Gastrocnemius medialis (tissue), 4 donors: ENCODE measurements around the gene AK8. TPM values are rescaled to one million over a fixed set of nuclear protein-coding genes. Genes with fewer than 3 reads are reported as not detected.

Source experiments
- ATAC-seq, 2 donors: fragments of 150-250 bp; one replicate each; pipeline ENCODE4 v1.9.1; 2016
- DNase-seq, 2 donors: peaks; one replicate each; pipeline ENCODE4 v3.0.0-alpha.2; 2019
- H3K27ac ChIP-seq, 4 donors: fragments of 200-600 bp; sonication (generic); 1 replicate in 1 of 4; 2 replicates in 3 of 4; pipeline ENCODE4 v1.5.1; 2016 to 2018; ENCODE audit warnings: mild to moderate bottlenecking in 2 of 4, moderate library complexity in 1 of 4
- H3K27me3 ChIP-seq, 3 donors: fragments of 200-600 bp; sonication (generic) in 2 of 3; 1 replicate in 1 of 3; 2 replicates in 2 of 3; pipeline versions ENCODE4 v1.5.1 to v1.6.0; 2016 to 2019; ENCODE audit warnings: mild to moderate bottlenecking in 1 of 3, moderate library complexity in 1 of 3
- H3K36me3 ChIP-seq, 2 donors: fragments of 200-600 bp; sonication (generic) in 1 of 2; one replicate each; pipeline ENCODE4 v1.5.1; 2017 to 2018
- H3K4me1 ChIP-seq, 2 donors: fragments of 200-600 bp; sonication (generic) in 1 of 2; one replicate each; pipeline ENCODE4 v1.5.1; 2016 to 2017; ENCODE audit warnings: mild to moderate bottlenecking in 2 of 2
- H3K4me3 ChIP-seq, 4 donors: fragments of 200-600 bp; sonication (generic) in 3 of 4; 1 replicate in 1 of 4; 2 replicates in 3 of 4; pipeline ENCODE4 v1.5.1; 2016 to 2019; ENCODE audit warnings: mild to moderate bottlenecking in 2 of 4
- H3K9me3 ChIP-seq, 3 donors: fragments of 200-600 bp; sonication (generic) in 2 of 3; 1 replicate in 1 of 3; 2 replicates in 2 of 3; pipeline ENCODE4 v1.5.1; 2016 to 2019
- POLR2A ChIP-seq, 2 donors: fragments of 450-650 bp; IDR thresholded peaks; one replicate each; pipeline ENCODE4 v1.6.1; 2017; ENCODE audit warnings: antibody characterized with exemption in 2 of 2, mild to moderate bottlenecking in 2 of 2, moderate library complexity in 2 of 2
- in situ Hi-C, 4 donors: fragments of 200-750 bp; cut with MboI; loops; one replicate each; pipeline versions ENCODE4 v1.15.0 to v1.8.0; 2017; ENCODE audit warnings: low sequenced_read_pairs in 4 of 4
- intact Hi-C: fragments of 100-400 bp; cut with DNase I; formaldehyde crosslinking; loops from one replicate; pipeline ENCODE4 v1.15.1; 2023; ENCODE audit warnings: low total_unique reads
- total RNA-seq, 4 donors: library from RNA; depleted of rRNA; stranded (reverse); fragments of >200 nt; gene quantifications; one replicate each; pipeline versions ENCODE4 v1.1.0 to v1.2.3, GENCODE V29; 2016
- TF ChIP-seq, protein P1 (sequence below), 5 experiments: fragments of 450-650 bp in 3 of 5; fragments of 200-600 bp in 2 of 5; sonication (generic) in 2 of 5; IDR thresholded peaks in 4 of 5; conservative IDR thresholded peaks in 1 of 5; 1 replicate in 4 of 5; 2 replicates in 1 of 5; pipeline ENCODE4 v1.5.1; 2016 to 2019; ENCODE audit warnings: antibody characterized with exemption in 5 of 5, mild to moderate bottlenecking in 3 of 5, moderate library complexity in 3 of 5

Gene AK8
- total RNA-seq, 4 donors from 2014 or later = not detected

DNA sequence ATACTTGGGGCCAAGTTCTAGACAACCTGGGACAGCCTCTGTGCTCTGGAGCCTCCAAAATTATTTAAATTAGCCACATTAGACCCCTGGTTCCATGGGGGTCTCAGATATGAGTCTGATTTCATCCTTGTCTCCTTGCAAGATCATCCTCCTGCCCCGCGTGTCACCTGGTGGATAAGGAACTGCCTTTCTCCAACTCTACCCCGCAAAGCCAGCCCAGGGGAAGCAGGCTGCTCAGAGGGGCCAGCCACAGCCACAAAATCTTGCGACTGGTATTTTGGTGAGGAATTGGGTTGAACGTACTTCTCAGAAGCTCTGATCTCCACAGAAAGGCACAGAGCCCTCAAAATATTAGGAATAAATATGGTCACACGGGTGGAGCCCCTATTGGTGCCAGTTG, 101.2 kb downstream of the AK8 start:
- DNase-seq (no peak), ATAC-seq (no peak)
- intact Hi-C loops = no loop called here
- Histone ChIP-seq H3K4me1 (no peaks in the 10 kb centered on the region), H3K4me3 (no peak overlapping the region), H3K27me3 (peaks cover 7 to 16% (median 10%) of the 10 kb centered on the region in 3 donors), H3K36me3 (no peaks in the 10 kb centered on the region), H3K9me3 (no peaks in the 10 kb centered on the region), H3K27ac (no peak overlapping the region)
- in situ Hi-C loops = loop anchor here in 1 of 4 donors (25.0 kb wide), 1 partner anchor 365 kb away; the partner anchor contains the start of genes CFAP77 and TTF1
- no peak for TF ChIP-seq POLR2A (IDR thresholded peaks at IDR 0.05)
- TF ChIP-seq, protein P1, sequence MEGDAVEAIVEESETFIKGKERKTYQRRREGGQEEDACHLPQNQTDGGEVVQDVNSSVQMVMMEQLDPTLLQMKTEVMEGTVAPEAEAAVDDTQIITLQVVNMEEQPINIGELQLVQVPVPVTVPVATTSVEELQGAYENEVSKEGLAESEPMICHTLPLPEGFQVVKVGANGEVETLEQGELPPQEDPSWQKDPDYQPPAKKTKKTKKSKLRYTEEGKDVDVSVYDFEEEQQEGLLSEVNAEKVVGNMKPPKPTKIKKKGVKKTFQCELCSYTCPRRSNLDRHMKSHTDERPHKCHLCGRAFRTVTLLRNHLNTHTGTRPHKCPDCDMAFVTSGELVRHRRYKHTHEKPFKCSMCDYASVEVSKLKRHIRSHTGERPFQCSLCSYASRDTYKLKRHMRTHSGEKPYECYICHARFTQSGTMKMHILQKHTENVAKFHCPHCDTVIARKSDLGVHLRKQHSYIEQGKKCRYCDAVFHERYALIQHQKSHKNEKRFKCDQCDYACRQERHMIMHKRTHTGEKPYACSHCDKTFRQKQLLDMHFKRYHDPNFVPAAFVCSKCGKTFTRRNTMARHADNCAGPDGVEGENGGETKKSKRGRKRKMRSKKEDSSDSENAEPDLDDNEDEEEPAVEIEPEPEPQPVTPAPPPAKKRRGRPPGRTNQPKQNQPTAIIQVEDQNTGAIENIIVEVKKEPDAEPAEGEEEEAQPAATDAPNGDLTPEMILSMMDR (IDR thresholded peaks at IDR 0.05 in 4 of 5, conservative IDR thresholded peaks at IDR 0.05 in 1 of 5) = no peak

DNA sequence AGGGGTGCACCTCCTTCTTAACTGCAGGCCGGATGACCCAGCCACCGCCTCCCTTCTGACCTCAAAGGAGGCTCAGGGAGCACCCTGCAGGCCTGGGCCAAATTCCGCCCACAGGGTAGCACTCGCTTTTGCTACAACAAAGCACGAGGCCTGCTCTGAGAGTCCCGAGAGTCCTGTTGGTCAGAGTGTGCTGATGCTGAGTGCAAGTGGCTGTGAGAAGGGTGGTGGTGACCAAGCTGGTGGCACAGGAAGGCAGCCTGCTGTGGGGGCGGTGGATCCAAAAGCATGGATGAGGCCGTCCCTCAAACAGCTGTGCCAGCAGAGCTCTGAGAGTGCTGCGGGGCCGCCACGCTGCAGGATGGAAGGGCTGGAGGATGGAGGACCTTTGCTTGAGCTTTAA, 101.8 kb downstream of the AK8 start:
- no peak overlapping the region for H3K4me3 ChIP-seq
- in situ Hi-C loops (loop anchor here in 1 of 4 donors (25.0 kb wide), 1 partner anchor 364 kb away; the partner anchor contains the start of genes CFAP77 and TTF1), intact Hi-C loops (no loop called here)
- peaks cover 7 to 16% (median 10%) of the 10 kb centered on the region in 3 donors for H3K27me3 ChIP-seq
- H3K36me3 ChIP-seq = no peaks in the 10 kb centered on the region
- no peak for TF ChIP-seq POLR2A (IDR thresholded peaks at IDR 0.05)
- TF ChIP-seq, protein P1 (IDR thresholded peaks at IDR 0.05 in 4 of 5, conservative IDR thresholded peaks at IDR 0.05 in 1 of 5) = no peak
- H3K27ac ChIP-seq = no peak overlapping the region
- H3K4me1 ChIP-seq = no peaks in the 10 kb centered on the region
- DNase-seq (no peak), ATAC-seq (no peak)
- no peaks in the 10 kb centered on the region for H3K9me3 ChIP-seq

DNA sequence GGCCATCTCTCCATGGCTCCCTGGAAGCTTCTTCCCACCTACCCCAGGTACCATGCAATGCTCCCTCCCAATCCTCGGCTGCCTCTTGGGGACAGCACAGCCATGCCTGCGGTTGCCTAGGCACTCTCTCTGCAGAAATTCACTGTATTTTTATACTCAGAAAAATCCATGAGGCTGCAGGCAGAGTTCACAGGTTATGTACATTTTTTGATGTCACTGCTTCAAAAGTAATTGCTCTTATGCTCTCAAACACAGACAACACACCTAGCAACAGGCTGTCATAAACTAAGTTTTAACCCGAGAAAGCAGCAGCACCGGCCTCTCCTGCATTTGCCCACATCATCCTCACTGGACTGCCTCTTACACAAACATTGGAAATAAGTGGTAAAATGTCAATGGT, 102.4 kb downstream of the AK8 start:
- in situ Hi-C loops (loop anchor here in 1 of 4 donors (25.0 kb wide), 1 partner anchor 363 kb away; the partner anchor contains the start of genes CFAP77 and TTF1), intact Hi-C loops (no loop called here)
- no peak for ATAC-seq
- Histone ChIP-seq H3K4me3 (no peak overlapping the region), H3K4me1 (peaks cover 0 to under 1% of the 10 kb centered on the region in 2 donors), H3K36me3 (no peaks in the 10 kb centered on the region), H3K9me3 (no peaks in the 10 kb centered on the region), H3K27ac (no peak overlapping the region), H3K27me3 (peaks cover 7 to 14% (median 10%) of the 10 kb centered on the region in 3 donors)
- TF ChIP-seq POLR2A (IDR thresholded peaks at IDR 0.05) = no peak
- TF ChIP-seq, protein P1 (IDR thresholded peaks at IDR 0.05 in 4 of 5, conservative IDR thresholded peaks at IDR 0.05 in 1 of 5) = no peak
- DNase-seq = no peak

DNA sequence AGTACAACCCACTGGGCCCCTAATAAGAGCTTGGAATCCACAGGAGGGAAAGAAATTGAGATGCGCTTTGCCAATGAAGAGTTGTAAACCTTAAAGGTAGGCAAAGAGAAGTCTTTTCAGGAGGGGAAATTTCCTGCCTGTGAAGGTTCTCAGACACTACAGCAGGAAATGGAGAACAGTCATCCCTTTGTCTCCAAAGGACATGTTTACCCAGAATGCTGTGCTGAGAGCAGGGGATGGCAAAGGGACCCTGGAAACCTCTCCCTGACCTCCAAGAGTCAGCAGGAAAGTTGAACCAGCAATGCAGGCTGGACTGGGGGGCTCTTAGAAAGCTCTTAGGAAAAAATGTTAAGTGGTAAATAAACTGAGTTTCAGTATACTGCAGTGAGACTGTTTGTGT, 103.2 kb downstream of the AK8 start:
- DNase-seq (no peak), ATAC-seq (no peak)
- Histone ChIP-seq H3K27me3 (peaks cover 5 to 7% (median 6%) of the 10 kb centered on the region in 3 donors), H3K4me3 (no peak overlapping the region), H3K36me3 (no peaks in the 10 kb centered on the region), H3K4me1 (peaks cover 0 to 5% of the 10 kb centered on the region in 2 donors), H3K27ac (no peak overlapping the region), H3K9me3 (no peaks in the 10 kb centered on the region)
- TF ChIP-seq, protein P1 (IDR thresholded peaks at IDR 0.05 in 4 of 5, conservative IDR thresholded peaks at IDR 0.05 in 1 of 5) = no peak
- no peak for TF ChIP-seq POLR2A (IDR thresholded peaks at IDR 0.05)
- in situ Hi-C loops (loop anchor here in 1 of 4 donors (25.0 kb wide), 1 partner anchor 363 kb away; the partner anchor contains the start of genes CFAP77 and TTF1), intact Hi-C loops (no loop called here)
